Measurements from ENCODE around the gene SIK3. TPM values are rescaled to one million over a fixed set of nuclear protein-coding genes. Genes with fewer than 3 reads are reported as not detected.

Gene SIK3
- total RNA-seq: 7.9 and 18.6 TPM in 2 replicates

GRCh38 chr11:117098269-117099232 lies at the start of gene SIK3:
Gene SIK3, minus strand, starts transcription at chr11:117098428. Its CDS starts 13 bp downstream, at chr11:117098415.

DNA sequence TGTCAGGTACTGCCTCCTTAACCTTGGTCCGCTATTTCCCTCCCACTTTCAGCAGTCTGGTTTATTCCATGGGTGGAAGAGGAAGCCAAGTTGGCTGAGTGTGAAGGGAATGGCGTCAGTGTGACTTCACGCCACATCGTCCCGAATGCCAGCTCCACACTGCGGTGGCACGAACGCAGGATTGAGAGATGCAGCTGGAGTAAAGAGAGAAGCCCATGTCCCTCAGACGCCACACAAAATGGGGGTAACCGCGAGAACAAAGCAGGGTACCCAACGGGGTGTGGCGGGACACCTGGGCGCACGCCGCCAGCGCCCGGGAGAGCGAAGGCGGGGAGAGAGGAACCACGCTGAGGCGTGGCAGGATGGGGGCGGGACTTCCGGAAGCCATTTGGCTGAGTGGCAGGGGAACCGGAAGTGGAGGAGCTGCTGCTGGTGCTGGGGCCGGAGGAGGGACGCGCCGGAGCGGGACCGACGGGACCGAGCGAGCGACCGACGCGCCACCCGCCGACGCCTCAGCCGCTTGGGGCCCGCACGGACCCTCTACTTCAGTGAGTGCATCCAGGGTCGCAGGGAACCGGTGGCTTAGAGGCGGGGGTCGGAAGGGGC lies 45.7 kb upstream of the SIK3 start, which contains the start of gene PAFAH1B2:
Gene PAFAH1B2 (plus strand): TSS at position 417 of the 606 bp plus-strand sequence. CDS start 8,161 bp downstream, outside the sequence.

DNA sequence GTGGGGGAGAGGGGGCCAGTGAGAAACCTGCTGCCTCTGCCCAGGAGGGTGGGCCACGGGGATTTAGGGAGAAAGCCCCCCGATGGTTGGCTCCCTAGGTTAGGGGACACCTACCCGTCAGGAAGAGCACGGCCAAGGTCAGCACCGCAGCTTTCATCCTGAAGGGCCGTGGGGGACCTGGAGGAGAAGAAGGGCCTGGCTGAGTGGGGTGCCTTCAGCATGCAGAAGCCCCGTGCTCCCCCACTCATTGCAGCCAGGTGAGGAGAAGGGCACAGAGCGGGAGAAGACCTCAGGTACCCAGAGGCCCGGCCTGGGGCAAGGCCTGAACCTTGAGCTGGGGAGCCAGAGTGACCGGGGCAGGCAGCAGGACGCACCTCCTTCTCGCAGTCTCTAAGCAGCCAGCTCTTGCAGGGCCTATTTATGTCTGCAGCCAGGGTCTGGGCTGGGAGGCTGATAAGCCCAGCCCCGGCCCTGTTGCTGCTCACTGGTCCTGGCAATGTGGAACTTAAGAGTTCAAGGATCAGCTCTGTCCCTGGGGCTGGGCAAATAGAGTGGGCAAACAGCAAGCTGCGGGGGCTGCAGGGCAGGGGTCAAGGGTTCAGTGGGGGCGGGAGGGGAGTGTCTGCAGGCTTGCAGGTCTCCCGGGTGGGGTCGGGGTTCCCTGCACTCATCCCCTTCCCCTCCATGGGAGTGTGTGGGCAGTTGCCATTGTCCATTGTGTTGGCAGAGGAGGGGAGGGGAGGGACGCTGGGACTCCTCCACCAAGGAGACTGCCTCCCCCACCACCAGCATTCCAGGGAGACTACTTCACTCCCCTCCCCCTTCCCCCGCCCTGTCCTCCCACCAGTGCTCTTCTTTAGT lies 260.8 kb downstream of the SIK3 start, which contains the start of gene APOA1:
Gene APOA1 (minus strand): TSS at position 392 of the 861 bp plus-strand sequence. CDS start 235 bp downstream, at position 157.

GRCh38 chr11:116829525-116830183 lies 268.6 kb downstream of the SIK3 start, which contains the start of gene APOC3:
Gene APOC3, plus strand, starts transcription at chr11:116829907. Its CDS starts 676 bp downstream, at chr11:116830583.

DNA sequence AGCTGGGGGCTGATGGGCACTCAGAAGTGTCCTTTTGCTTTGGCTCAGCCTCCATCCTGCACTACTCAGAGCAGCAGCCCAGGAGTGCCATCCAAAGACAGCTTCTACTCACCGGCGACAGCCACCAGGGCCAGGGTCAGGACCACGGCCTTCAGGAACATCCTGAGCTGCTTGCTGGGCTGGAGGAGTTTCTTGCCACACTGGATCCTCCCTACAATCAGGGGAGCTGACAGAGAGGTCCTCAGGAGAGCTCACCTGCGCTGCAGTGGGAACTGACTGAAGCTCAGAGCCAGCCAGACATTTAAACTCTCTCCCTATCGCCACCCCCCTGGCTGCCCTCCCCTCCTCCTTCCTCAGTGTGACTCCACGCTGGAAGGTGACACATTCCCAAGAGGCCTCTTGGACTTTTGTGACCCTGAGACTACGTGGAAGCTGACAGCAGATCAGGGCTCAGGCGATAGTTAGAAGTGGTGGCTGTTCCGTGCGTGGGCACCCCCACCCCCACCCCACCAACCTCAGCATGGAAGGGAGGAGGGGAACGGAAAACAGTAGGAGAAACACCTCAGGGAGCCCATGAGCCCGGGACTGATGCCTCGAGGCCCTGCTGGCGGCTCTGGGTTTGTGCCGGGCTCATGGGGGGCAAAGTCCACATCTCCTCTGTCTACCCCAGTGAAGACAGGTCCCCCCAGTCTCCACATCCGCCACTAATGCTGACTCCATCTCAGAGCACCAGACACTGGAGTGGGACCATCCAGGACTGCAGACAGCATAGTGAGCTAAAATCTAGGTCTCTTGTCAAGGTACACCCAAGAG lies 275.0 kb downstream of the SIK3 start, which contains the start of gene APOA4:
Gene APOA4 (minus strand): TSS at position 274 of the 813 bp plus-strand sequence. CDS start 113 bp downstream, at position 161.

Other genes with a start within 250 kb of the SIK3 start
- gene PAFAH1B2, start 45.9 kb upstream of the SIK3 start, total RNA-seq: 204 and 229 TPM in 2 replicates
- 8.2 and 18.6 TPM in 2 replicates for gene SIDT2, start 80.3 kb upstream of the SIK3 start, total RNA-seq
- 90.6 and 388 TPM in 2 replicates for gene TAGLN, start 100.9 kb upstream of the SIK3 start, total RNA-seq
- 26.0 and 55.4 TPM in 2 replicates for gene PCSK7, start 133.6 kb upstream of the SIK3 start, total RNA-seq
- 10.9 and 13.7 TPM in 2 replicates for gene RNF214, start 134.2 kb upstream of the SIK3 start, total RNA-seq
- gene BACE1-AS, start 192.9 kb upstream of the SIK3 start, total RNA-seq: 1.0 and 4.1 TPM in 2 replicates
- gene BACE1, start 217.8 kb upstream of the SIK3 start, total RNA-seq: 7.5 and 20.6 TPM in 2 replicates
- gene CEP164, start 229.4 kb upstream of the SIK3 start, total RNA-seq: 32.1 and 32.2 TPM in 2 replicates

Data from nasal cavity respiratory epithelium epithelial cell of viscerocranial mucosa (primary cell).